Heart left ventricle (tissue), 16 donors: ENCODE results near the gene PRR35. TPM values are rescaled to one million over a fixed set of nuclear protein-coding genes. Genes with fewer than 3 reads are reported as not detected.

Experiments used
- ATAC-seq, 4 donors: fragments of 200-7000 bp; cut with Tn5 transposase; one replicate each; pipeline ENCODE4 v1.9.1; 2020 to 2022; ENCODE audit warnings: moderate library complexity in 4 of 4, mild to moderate bottlenecking in 3 of 4, moderate number of reproducible peaks in 1 of 4
- DNase-seq, 5 donors: peaks; one replicate each; pipeline ENCODE4 v3.0.0-alpha.2; 2020
- H3K27ac ChIP-seq, 12 donors: fragments of 200-600 bp; sonication (generic) in 4 of 12; one replicate each; pipeline versions ENCODE4 v1.5.0 to v1.8.0; 2016 to 2022; ENCODE audit warnings: mild to moderate bottlenecking in 2 of 12
- H3K27me3 ChIP-seq, 9 donors: fragments of 200-600 bp; sonication (generic) in 2 of 9; one replicate each; pipeline versions ENCODE4 v1.5.1 to v1.8.0; 2016 to 2022; ENCODE audit warnings: mild to moderate bottlenecking in 3 of 9
- H3K36me3 ChIP-seq, 9 donors: fragments of 200-600 bp; sonication (generic) in 2 of 9; one replicate each; pipeline versions ENCODE4 v1.5.0 to v1.8.0; 2018 to 2022; ENCODE audit warnings: mild to moderate bottlenecking in 2 of 9
- H3K4me1 ChIP-seq, 12 donors: fragments of 200-600 bp; sonication (generic) in 4 of 12; one replicate each; pipeline versions ENCODE4 v1.5.0 to v1.8.0; 2016 to 2022; ENCODE audit warnings: mild to moderate bottlenecking in 3 of 12
- H3K4me3 ChIP-seq, 12 donors: fragments of 200-600 bp; sonication (generic) in 4 of 12; one replicate each; pipeline versions ENCODE4 v1.5.0 to v1.8.0; 2017 to 2022; ENCODE audit warnings: mild to moderate bottlenecking in 9 of 12, moderate library complexity in 4 of 12
- H3K9me3 ChIP-seq, 12 donors: fragments of 200-600 bp; sonication (generic) in 4 of 12; one replicate each; pipeline versions ENCODE4 v1.5.0 to v1.8.0; 2016 to 2022; ENCODE audit warnings: mild to moderate bottlenecking in 1 of 12
- CTCF ChIP-seq, 12 donors: fragments of 200-600 bp; sonication (generic) in 4 of 12; IDR thresholded peaks; one replicate each; pipeline versions ENCODE4 v1.5.0 to v1.8.0; 2018 to 2022; ENCODE audit warnings: antibody characterized with exemption in 12 of 12, mild to moderate bottlenecking in 5 of 12
- POLR2A ChIP-seq, 2 donors: fragments of 450-650 bp; IDR thresholded peaks; one replicate each; pipeline ENCODE4 v1.6.1; 2017; ENCODE audit warnings: antibody characterized with exemption in 2 of 2, mild to moderate bottlenecking in 2 of 2, moderate library complexity in 2 of 2
- WGBS, 4 donors: extraction: QIAGEN DNeasy Blood & Tissue Kit in 2 of 4; methylation state at CpG; one replicate each; pipeline versions ENCODE4 v1.1.5 to v1.1.7; 2013 to 2018; 5-methylcytosine and 5-hydroxymethylcytosine counted together
- intact Hi-C, 10 donors: fragments of 100-400 bp; cut with DNase I; formaldehyde crosslinking; loops; one replicate each; pipeline versions ENCODE4 v1.11.1 to v1.14.2; 2022
- polyA plus RNA-seq, 2 donors: library from polyadenylated mRNA; stranded (reverse); fragments of 200-250 nt; gene quantifications; one replicate each; pipeline ENCODE4 v1.2.3, GENCODE V29; 2013
- total RNA-seq, 9 donors: library from RNA; depleted of rRNA in 2 of 9; stranded (reverse); fragments of >200 nt in 2 of 9; fragmentation: NEBNext Ultra II Directional in 3 of 9; extraction: Animal tissue kit (Norgen Biotek cat#: 25700) in 3 of 9; gene quantifications; one replicate each; pipeline versions ENCODE4 v1.1.0 to v1.2.4, GENCODE V29; 2016 to 2023
- donor health status: ischemic (EF 13 %, LVEDD 7.1; RV severe dilation, severe dysfunction).
- donor health status: healthy with polysubstance abuse.
- donor health status: DM: no; HTN: yes; CAD: no.
- donor health status: DM: no; HTN: no; CAD: no.
- donor health status: ischemic (EF 25% LVEDD 6.9; RV normal size, moderate dysfunction).
- donor health status: ischemic (EF 25% LVEDD 5.7; RV mildly dilated, moderate dysfunction).
- donor health status: healthy.
- donor health status: DM: yes; HTN: yes; CAD: no.
- donor health status: ischemic (EF 35%, LVEDD 5.7; RV mildly dilated, moderate dysfunction).
- donor health status: nonischemic (EF 11% LVEDD 7.7; RV severe dilation, severe dysfunction).
- donor health status: DM: yes; HTN: yes; CAD: no.
- donor health status: PGD.
- donor health status: ischemic (EF 29% LVEDD 5.4; RV normal size, mild dysfunction).
- donor health status: nonischemic (EF 23%, LVEDD 6.1; RV moderate dilation, normal function).

The PRR35 gene
- total and polyA plus RNA-seq, 11 donors, result not detected

- TF ChIP-seq POLR2A (IDR thresholded peaks at IDR 0.05) (no peak), CTCF (IDR thresholded peaks at IDR 0.05) (no peak)
- Histone ChIP-seq H3K4me1 (peaks cover 0 to 28% (median 2%) of the 10 kb centered on the region in 12 donors), H3K4me3 (no peak overlapping the region), H3K27ac (no peak overlapping the region), H3K36me3 (peaks cover 0 to 9% (median 0%) of the 10 kb centered on the region in 9 donors), H3K27me3 (no peaks in the 10 kb centered on the region), H3K9me3 (no peaks in the 10 kb centered on the region)
- intact Hi-C loops, result loop anchor here in 6 of 10 donors (2.0 to 10.0 kb wide), 4 partner anchors 64 to 81 kb away; partner anchors contain the start of genes MCRIP2 (in 2 of the 6) and WDR90 (in 2 of the 6)
- DNase-seq (no peak), ATAC-seq (no peak)
- WGBS, 4 donors, result 95 to 98% (median 96%) methylated on average over 16 to 19 of the region's 19 CpGs
Measured at GRCh38 chr16:580946-581498, 20.8 kb downstream of the PRR35 start.

GRCh38 chr16:582218-582613 is 22.0 kb downstream of the PRR35 start:
- Histone ChIP-seq H3K36me3 (peaks cover 0 to 8% (median 0%) of the 10 kb centered on the region in 9 donors), H3K9me3 (no peaks in the 10 kb centered on the region), H3K27ac (no peak overlapping the region), H3K27me3 (no peaks in the 10 kb centered on the region), H3K4me1 (peaks cover 0 to 39% (median 7%) of the 10 kb centered on the region in 12 donors), H3K4me3 (no peak overlapping the region)
- DNase-seq (no peak), ATAC-seq (no peak)
- intact Hi-C loops, result loop anchor here in 5 of 10 donors (5.0 to 10.0 kb wide), 3 partner anchors 63 to 80 kb away; partner anchors contain the start of genes MCRIP2 (in 2 of the 5) and WDR90 (in 2 of the 5)
- WGBS, 4 donors, result 84 to 93% (median 91%) methylated on average over 2 to 18 of the region's 18 CpGs
- no peak for TF ChIP-seq POLR2A (IDR thresholded peaks at IDR 0.05)
- TF ChIP-seq CTCF (IDR thresholded peaks at IDR 0.05), result no peak

GRCh38 chr16:582614-583331 is 22.6 kb downstream of the PRR35 start:
- no peak for TF ChIP-seq POLR2A (IDR thresholded peaks at IDR 0.05)
- no peak for TF ChIP-seq CTCF (IDR thresholded peaks at IDR 0.05)
- intact Hi-C loops, result loop anchor here in 5 of 10 donors (5.0 to 10.0 kb wide), 3 partner anchors 62 to 80 kb away; partner anchors contain the start of genes MCRIP2 (in 2 of the 5) and WDR90 (in 2 of the 5)
- Histone ChIP-seq H3K4me3 (no peak overlapping the region), H3K9me3 (no peaks in the 10 kb centered on the region), H3K4me1 (peaks cover 0 to 44% (median 12%) of the 10 kb centered on the region in 12 donors), H3K27ac (peak overlapping the region in 3 of 12 donors; percentile 24 to 67 (median 60)), H3K36me3 (peaks cover 0 to 8% (median 0%) of the 10 kb centered on the region in 9 donors), H3K27me3 (no peaks in the 10 kb centered on the region)
- ATAC-seq, result peak in 2 of 4 donors; percentile 47 to 50
- DNase-seq, result peak in 3 of 5 donors; percentile 74 to 87 (median 85)
- WGBS, 4 donors, result 80 to 90% (median 85%) methylated on average over 2 to 21 of the region's 21 CpGs

- Histone ChIP-seq H3K9me3 (no peaks in the 10 kb centered on the region), H3K36me3 (peaks cover 0 to 8% (median 0%) of the 10 kb centered on the region in 9 donors), H3K27me3 (no peaks in the 10 kb centered on the region), H3K4me1 (peaks cover 4 to 51% (median 18%) of the 10 kb centered on the region in 12 donors), H3K27ac (peak overlapping the region in 3 of 12 donors; percentile 24 to 67 (median 60)), H3K4me3 (no peak overlapping the region)
- ATAC-seq (no peak), DNase-seq (no peak)
- intact Hi-C loops, result loop anchor here in 5 of 10 donors (5.0 to 10.0 kb wide), 3 partner anchors 61 to 79 kb away; partner anchors contain the start of genes MCRIP2 (in 2 of the 5) and WDR90 (in 2 of the 5)
- TF ChIP-seq CTCF (IDR thresholded peaks at IDR 0.05), result no peak
- no peak for TF ChIP-seq POLR2A (IDR thresholded peaks at IDR 0.05)
- WGBS, 4 donors, result 57 to 69% (median 59%) methylated on average over 8 to 16 of the region's 16 CpGs
Measured at GRCh38 chr16:583470-583814, 23.2 kb downstream of the PRR35 start.
